ENCODE data around the gene MSH3.

The MSH3 gene

DNA sequence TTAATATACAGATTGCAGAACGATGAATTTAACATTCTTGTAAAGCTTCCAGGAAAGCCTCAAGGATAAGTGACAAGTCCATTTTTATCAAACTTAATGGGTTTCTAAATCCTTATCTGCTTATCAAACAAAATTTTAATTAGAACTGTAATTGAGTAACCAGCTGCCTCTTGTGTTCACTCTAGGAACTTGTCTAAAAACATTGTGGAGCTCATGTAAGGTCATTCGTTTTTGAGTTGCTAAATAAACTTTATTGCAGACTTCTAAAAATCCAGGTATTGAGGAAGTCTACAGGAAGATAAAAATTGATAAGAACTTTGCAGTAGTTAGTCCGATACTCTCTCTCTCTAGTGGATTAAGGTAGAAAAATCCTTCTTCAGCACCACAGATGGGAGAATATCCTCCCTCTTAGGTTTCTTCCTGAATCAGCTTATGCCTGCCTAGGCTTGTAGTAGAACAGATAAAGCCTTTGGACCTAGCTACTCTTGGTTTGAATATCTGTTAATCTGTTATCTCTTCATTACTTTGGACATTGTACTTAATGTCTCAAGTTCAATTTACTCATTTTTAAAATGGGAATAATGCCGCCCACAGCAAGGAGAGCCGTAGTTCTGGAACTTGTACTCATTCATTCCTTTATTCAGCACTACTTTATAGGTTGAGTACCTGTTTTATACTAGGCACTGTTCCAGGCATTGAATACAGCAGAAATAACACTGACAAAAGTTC, 60.3 kb downstream of the MSH3 start:
- TF ChIP-seq ZFX (IDR thresholded peaks at IDR 0.05), result no peak
- TF ChIP-seq, protein P1, sequence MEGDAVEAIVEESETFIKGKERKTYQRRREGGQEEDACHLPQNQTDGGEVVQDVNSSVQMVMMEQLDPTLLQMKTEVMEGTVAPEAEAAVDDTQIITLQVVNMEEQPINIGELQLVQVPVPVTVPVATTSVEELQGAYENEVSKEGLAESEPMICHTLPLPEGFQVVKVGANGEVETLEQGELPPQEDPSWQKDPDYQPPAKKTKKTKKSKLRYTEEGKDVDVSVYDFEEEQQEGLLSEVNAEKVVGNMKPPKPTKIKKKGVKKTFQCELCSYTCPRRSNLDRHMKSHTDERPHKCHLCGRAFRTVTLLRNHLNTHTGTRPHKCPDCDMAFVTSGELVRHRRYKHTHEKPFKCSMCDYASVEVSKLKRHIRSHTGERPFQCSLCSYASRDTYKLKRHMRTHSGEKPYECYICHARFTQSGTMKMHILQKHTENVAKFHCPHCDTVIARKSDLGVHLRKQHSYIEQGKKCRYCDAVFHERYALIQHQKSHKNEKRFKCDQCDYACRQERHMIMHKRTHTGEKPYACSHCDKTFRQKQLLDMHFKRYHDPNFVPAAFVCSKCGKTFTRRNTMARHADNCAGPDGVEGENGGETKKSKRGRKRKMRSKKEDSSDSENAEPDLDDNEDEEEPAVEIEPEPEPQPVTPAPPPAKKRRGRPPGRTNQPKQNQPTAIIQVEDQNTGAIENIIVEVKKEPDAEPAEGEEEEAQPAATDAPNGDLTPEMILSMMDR (conservative IDR thresholded peaks at IDR 0.05), result no peak; the same call in 1 of the 2 replicates
- H3K27ac ChIP-seq, result no peak overlapping the region

DNA sequence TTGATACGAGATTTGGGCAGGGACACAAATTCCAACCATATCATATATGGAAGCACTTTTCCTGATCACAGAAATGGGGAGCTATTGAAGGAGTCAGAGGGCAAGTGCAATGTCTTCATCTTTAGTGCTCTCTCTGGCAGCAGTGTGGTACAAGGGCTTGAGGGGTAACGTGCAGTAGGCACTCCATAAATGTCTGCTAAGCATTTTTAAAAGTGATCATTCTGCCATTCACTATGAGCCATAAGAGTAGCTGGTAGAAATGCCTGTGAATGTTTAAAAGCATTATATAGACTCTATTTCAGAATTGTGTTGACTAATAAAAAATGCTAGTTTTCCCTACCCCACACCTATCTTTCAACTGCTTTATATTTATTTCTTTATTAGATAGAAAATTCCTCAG, 61.4 kb downstream of the MSH3 start:
- no peak overlapping the region for H3K27ac ChIP-seq
- TF ChIP-seq, protein P1 (conservative IDR thresholded peaks at IDR 0.05), result no peak
- no peak for TF ChIP-seq ZFX (IDR thresholded peaks at IDR 0.05)

DNA sequence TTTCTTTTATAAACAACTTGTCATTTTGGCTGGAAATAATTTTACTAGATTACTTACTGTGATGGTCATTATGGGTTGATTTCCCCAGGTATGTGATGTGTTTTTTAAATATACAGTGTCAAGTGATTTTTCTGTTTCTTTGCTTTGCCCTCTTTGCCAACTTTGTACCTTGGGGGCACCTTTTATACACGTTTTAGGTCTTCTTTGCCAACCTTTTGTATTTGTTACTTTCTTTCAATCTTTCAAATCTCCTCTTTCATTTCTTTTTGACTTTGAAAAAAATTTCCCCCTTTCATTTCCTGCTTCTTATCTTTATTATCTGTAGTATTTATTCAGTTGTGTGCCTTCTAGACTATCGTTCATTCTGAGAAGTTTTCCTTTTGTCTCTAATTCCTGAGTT, 65.7 kb downstream of the MSH3 start:
- TF ChIP-seq, protein P1 (conservative IDR thresholded peaks at IDR 0.05), result no peak
- TF ChIP-seq ZFX (IDR thresholded peaks at IDR 0.05), result no peak

DNA sequence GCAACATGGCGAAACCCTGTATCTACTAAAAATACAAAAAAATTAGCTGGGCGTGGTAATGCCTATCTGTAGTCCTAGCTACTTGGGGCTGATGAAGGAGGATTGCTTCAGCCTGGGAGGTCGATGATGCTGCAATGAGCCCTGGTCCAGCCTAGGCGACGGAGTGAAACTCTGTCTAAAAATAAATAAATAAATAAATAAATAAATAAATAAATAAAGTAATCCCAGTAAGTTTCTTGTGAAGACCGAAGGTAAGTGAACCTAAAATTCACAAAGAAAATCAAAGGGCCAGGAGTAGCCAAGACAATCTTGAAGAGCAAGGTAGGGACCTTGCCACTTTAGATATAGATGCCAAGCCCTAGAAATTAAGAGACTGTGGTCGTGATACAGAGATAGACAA, 68.5 kb downstream of the MSH3 start:
- H3K27ac ChIP-seq, result no peak overlapping the region
- TF ChIP-seq ZFX (IDR thresholded peaks at IDR 0.05), result no peak
- TF ChIP-seq, protein P1 (conservative IDR thresholded peaks at IDR 0.05), result no peak

More for the DNA sequence above, 65.7 kb downstream of the MSH3 start:
- H3K27ac ChIP-seq, result no peak overlapping the region

DNA sequence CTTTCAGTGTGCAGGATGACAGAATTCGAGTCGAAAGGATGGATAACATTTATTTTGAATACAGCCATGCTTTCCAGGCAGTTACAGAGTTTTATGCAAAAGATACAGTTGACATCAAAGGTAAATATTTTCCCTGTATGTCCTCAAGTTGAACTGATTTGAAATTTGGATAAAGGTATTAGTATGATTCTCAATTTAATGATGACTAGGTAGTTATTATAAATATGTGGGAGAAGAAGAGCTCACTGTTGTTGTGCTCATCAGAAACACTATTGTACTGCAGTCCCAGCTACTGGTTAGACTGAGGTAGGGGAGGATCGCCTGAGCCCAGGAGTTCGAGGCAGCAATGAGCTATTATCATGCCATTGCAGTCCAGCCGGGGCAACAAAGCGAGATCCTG, 71.0 kb downstream of the MSH3 start:
- no peak overlapping the region for H3K27ac ChIP-seq
- TF ChIP-seq, protein P1 (conservative IDR thresholded peaks at IDR 0.05), result no peak
- no peak for TF ChIP-seq ZFX (IDR thresholded peaks at IDR 0.05)

DNA sequence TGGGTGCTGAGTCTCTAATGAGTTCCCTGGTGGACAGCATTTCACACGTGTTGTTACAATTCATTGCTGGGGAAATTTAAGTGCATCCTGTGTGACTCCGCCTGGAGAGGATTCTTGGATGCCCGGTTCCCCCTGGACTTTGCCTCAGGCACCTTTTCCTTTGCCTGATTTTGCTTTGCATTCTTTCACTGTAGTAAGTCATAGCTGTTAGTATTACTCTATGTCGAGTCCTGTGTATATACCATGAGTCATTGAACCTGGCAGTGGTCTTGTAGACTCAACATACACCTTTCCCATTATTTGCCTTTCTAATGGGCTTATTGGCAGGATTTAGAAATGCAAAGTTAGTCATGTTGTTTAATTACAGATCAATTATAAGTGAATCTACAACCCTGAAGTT, 82.3 kb downstream of the MSH3 start:
- TF ChIP-seq, protein P1 (conservative IDR thresholded peaks at IDR 0.05), result no peak
- TF ChIP-seq ZFX (IDR thresholded peaks at IDR 0.05), result no peak
- no peak overlapping the region for H3K27ac ChIP-seq

DNA sequence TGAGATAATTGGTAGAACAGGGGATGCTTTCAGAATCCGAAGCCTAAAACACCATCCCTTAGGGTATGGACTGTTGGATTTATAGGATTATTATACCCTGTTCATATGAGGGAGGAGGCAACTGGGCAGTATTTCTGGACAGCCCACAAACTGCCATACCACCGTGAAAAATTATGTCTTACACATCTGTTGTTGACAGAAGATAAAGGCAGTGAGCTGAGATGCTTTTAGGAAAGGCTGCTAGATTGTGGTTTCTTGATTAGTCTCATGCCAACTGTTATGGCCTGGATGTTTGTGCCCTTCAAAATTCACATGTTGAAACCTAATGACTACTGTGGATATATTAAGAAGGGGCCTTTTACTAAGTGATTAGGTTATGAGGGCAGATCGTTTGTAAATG, 84.0 kb downstream of the MSH3 start:
- H3K27ac ChIP-seq, result no peak overlapping the region
- TF ChIP-seq, protein P1 (conservative IDR thresholded peaks at IDR 0.05), result no peak
- no peak for TF ChIP-seq ZFX (IDR thresholded peaks at IDR 0.05)
